GM19025 (cell line): ENCODE measurements around the gene HTT.

Experiments used
- ATAC-seq: cut with Tn5 transposase; IDR thresholded peaks from one replicate; pipeline ENCODE4 v1.9.1; 2021; ENCODE audit warnings: mild to moderate bottlenecking, low read depth, moderate library complexity; ENCODE audit not compliant: unreplicated experiment

The HTT gene

GRCh38 chr4:3213106-3213425 lies 138.6 kb downstream of the HTT start:
- ATAC-seq = no peak

GRCh38 chr4:3213661-3214250 lies 139.3 kb downstream of the HTT start:
- no peak for ATAC-seq

DNA sequence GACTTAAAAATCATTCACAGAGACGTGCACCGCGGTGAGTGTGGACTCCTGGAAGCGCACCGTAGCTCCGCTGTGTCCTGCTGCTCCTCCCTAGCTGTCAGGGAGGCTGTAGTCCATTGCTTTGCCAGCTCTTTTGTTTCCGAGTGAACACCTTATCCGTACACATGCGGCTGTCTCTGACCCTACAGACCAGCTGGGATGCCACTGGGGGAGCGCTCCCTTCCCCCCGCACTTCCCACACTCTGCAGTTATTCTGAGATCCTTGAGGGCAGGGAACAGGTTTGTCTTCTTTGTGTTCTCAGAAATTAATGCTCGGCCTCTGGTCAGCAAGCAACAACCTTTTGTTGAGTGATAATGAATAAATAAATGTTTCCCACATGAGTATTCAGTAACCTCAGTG lies 140.8 kb downstream of the HTT start:
- ATAC-seq = no peak

DNA sequence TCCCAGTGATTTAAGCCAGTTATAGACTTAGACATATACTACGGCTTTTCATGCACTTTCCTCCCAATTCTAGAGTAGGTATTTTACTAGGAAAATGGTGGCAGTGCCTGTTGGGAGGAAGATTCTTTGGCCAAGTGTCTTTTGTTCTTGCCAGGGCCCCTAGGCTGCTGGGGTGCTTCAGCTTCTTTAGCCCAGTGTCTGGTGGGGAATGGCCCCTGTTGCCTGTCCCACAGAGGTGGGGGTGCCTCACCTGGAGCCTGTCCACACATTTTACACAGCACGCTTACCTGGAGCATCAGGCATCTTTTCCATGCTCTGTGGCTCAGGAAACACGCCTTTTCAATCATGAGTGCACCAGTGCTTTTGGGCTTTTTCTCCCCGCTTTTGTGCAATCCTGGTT lies 141.3 kb downstream of the HTT start:
- ATAC-seq = no peak

- no peak for ATAC-seq
Measured at GRCh38 chr4:3217266-3217665, 142.8 kb downstream of the HTT start.

GRCh38 chr4:3217771-3218170 lies 143.3 kb downstream of the HTT start:
- no peak for ATAC-seq

GRCh38 chr4:3218824-3219760 lies 144.6 kb downstream of the HTT start:
- no peak for ATAC-seq

GRCh38 chr4:3219761-3220475 lies 145.4 kb downstream of the HTT start:
- ATAC-seq = no peak

DNA sequence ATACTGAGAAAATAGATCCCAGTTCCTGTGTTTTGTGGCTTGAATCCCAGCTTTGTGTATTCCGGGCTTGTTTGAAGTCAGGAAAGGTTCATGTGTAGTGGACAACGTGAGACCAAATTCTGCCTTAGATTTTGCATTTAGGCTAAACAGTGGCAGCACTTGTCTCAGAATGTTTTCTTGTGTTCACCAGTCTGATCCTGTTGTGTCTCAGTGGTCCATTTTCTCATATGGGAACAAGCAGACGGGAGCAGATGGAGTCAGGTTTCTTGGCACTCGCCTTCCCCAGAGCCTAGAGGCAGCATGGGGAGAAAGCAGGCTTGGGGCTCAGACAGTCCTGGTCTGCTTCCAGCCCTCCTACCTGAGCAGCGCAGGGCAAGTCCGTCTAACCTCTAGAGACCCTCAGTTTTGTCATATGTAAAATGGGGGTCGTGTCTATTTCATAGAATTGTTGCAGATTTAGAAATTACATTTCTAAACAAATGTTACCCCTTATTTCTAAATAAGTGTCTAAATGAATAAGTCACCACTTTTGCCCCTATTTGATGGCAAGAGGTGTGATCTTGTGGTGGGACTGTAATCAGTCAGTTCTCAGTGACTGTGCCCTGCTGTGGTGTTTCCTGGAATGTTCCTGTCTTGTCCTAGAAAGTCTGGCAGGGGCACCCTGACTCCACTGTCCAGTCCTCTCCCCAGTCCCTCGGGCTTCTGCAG lies 146.1 kb downstream of the HTT start:
- no peak for ATAC-seq

- no peak for ATAC-seq
Measured at GRCh38 chr4:3221184-3221494, 146.7 kb downstream of the HTT start.

GRCh38 chr4:3221996-3222395 lies 147.5 kb downstream of the HTT start:
- no peak for ATAC-seq

- ATAC-seq = no peak
Measured at GRCh38 chr4:3223346-3223745, 148.9 kb downstream of the HTT start.

GRCh38 chr4:3223956-3224748 lies 149.7 kb downstream of the HTT start:
- ATAC-seq = no peak

- no peak for ATAC-seq
Measured at GRCh38 chr4:3225071-3225850, 150.8 kb downstream of the HTT start.

GRCh38 chr4:3225936-3226335 lies 151.5 kb downstream of the HTT start:
- ATAC-seq = no peak

- ATAC-seq = no peak
Measured at GRCh38 chr4:3226467-3226866, 152.0 kb downstream of the HTT start.

DNA sequence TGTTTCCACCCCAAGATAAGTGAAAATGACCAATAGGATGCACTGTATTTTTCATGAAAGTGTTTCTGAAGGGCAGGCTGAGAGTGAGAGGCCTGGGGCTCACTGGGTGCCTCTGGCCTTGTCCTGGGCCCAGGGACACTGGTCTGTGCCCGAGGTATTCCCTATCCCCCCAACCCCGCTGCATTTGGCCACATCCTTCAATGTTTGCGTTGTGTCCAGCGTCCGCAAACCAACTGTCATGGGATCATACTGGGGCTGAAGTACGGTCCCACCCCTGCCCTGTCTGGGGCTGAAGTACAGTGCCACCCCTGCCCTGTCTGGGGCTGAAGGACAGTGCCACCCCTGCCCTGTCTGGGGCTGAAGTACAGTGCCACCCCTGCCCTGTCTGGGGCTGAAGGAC lies 152.5 kb downstream of the HTT start:
- ATAC-seq = no peak

DNA sequence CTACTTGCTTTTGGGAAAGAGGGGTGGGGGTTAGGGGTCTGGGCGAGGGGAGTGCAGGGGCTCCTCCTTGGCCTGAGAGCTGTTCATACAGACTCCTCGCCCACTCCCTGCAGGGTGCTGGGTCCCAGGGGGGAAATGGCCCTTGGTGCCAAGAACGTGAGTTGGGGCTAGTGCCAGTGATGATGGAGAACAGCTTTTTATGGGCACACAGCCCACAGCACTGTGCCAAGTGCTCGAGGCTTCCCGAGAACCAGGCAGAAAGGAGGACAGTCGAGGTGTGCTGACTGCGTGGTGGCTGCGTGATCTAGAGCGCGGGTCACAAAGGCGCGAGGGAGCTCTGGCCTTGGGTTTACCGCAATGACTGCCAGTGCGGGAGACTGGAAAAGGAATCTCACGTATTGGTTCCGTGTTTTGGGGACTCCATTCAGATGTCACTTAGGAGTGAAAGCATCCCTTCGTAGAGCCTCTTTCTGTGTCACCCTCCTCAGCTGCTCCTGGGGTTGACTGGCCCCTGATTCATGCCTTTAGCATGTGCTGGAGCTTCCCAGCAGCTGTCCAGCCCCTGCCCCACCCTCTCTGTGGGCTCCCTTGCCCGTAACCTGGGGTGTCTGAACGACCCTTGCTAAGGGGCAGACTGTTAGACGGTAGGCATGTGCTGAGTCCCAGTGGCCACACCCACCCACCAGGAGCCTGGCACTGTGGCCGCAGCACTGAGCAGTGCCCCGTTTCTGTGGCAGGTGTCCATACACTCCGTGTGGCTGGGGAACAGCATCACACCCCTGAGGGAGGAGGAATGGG lies 153.6 kb downstream of the HTT start:
- ATAC-seq = no peak

- no peak for ATAC-seq
Measured at GRCh38 chr4:3228881-3229280, 154.4 kb downstream of the HTT start.
